Measurements from ENCODE around the gene MPZL3. TPM values are rescaled to one million over a fixed set of nuclear protein-coding genes. Genes with fewer than 3 reads are reported as not detected.

Gene MPZL3
- polyA plus RNA-seq, 2 of the 4 experiments (the other 2 are of a cell fraction), result 0.34 to 1.0 TPM

- ATAC-seq (no peak), DNase-seq (ENCODE audit: low read depth in 1 of 2, low spot score in 1 of 2) (no peak), FAIRE-seq (no peak)
- 22% methylated on average over 7 of the region's 7 CpGs for WGBS (ENCODE audit: missing lambda C conversion rate)
- Histone ChIP-seq H3K27ac (no peak overlapping the region), H3K9me3 (no peaks in the 10 kb centered on the region), H3K4me3 (no peak overlapping the region), H3K4me2 (no peak overlapping the region), H3K4me1 (no peaks in the 10 kb centered on the region)
- ChIA-PET POLR2A (no interaction called here), CTCF (interaction anchor here (1.2 to 2.3 kb wide), 2 partner anchors 17 kb away, joined by 3 to 10 read pairs; no protein-coding TSS in a partner anchor)
- TF ChIP-seq PHF8 (IDR thresholded peaks at IDR 0.05; ENCODE audit: borderline replicate concordance, low read depth), result no peak
Measured at GRCh38 chr11:118215765-118216164, 36.4 kb downstream of the MPZL3 start.

GRCh38 chr11:118215262-118215661 lies 36.9 kb downstream of the MPZL3 start:
- ATAC-seq (no peak), DNase-seq (ENCODE audit: low read depth in 1 of 2, low spot score in 1 of 2) (no peak), FAIRE-seq (no peak)
- POLR2A ChIA-PET, result no interaction called here
- H3K4me1 ChIP-seq, result no peaks in the 10 kb centered on the region
- WGBS (ENCODE audit: missing lambda C conversion rate), result 70% methylated on average over 3 of the region's 3 CpGs
- no peak overlapping the region for H3K4me3 ChIP-seq
- H3K4me2 ChIP-seq, result no peak overlapping the region
- TF ChIP-seq CBX8 (IDR thresholded peaks at IDR 0.05) (no peak), RAD21 (conservative IDR thresholded peaks at IDR 0.05 in 1 of 2, IDR thresholded peaks at IDR 0.05 in 1 of 2) (no peak), TFCP2L1 (CRISPR knock-in tag; IDR thresholded peaks at IDR 0.05) (no peak), ZC3H11A (IDR thresholded peaks at IDR 0.05) (no peak), JUNB (IDR thresholded peaks at IDR 0.05) (no peak), EHMT2 (IDR thresholded peaks at IDR 0.05; ENCODE audit: low read depth) (no peak), ATOH8 (CRISPR knock-in tag; IDR thresholded peaks at IDR 0.05; ENCODE audit: low read depth) (no peak), EP300 (IDR thresholded peaks at IDR 0.05) (no peak), POLR2AphosphoS2 (conservative IDR thresholded peaks at IDR 0.05; ENCODE audit: low read length) (no peak)
- CTCF ChIA-PET, result interaction anchor here (1.7 to 2.3 kb wide), 2 partner anchors 13 to 16 kb away, joined by 4 to 10 read pairs; no protein-coding TSS in a partner anchor
- H3K27ac ChIP-seq, result no peak overlapping the region
- no peaks in the 10 kb centered on the region for H3K9me3 ChIP-seq

- 32% methylated on average over 6 of the region's 6 CpGs for WGBS (ENCODE audit: missing lambda C conversion rate)
- ATAC-seq, result no peak
- FAIRE-seq, result no peak
- H3K4me2 ChIP-seq, result no peak overlapping the region
- no peak for DNase-seq (ENCODE audit: low read depth in 1 of 2, low spot score in 1 of 2)
- H3K4me1 ChIP-seq, result no peaks in the 10 kb centered on the region
- TF ChIP-seq BCL3 (IDR thresholded peaks at IDR 0.05) (no peak), FOXS1 (CRISPR knock-in tag; IDR thresholded peaks at IDR 0.05) (no peak), ZFP36 (IDR thresholded peaks at IDR 0.05; ENCODE audit: borderline replicate concordance, partially characterized antibody) (no peak), KDM1A (IDR thresholded peaks at IDR 0.05; ENCODE audit: low read depth) (no peak), EP300 (IDR thresholded peaks at IDR 0.05) (no peak)
- no peak overlapping the region for H3K27ac ChIP-seq
- H3K9me3 ChIP-seq, result no peaks in the 10 kb centered on the region
- ChIA-PET CTCF (interaction anchor here (1.7 to 2.3 kb wide), 3 partner anchors 12 to 15 kb away, joined by 4 to 10 read pairs (median 6); no protein-coding TSS in a partner anchor), POLR2A (no interaction called here)
- H3K4me3 ChIP-seq, result no peak overlapping the region
Measured at GRCh38 chr11:118214210-118214914, 37.8 kb downstream of the MPZL3 start.

GRCh38 chr11:118213781-118214180 lies 38.4 kb downstream of the MPZL3 start:
- 45% methylated on average over 2 of the region's 2 CpGs for WGBS (ENCODE audit: missing lambda C conversion rate)
- POLR2A ChIA-PET, result no interaction called here
- DNase-seq (ENCODE audit: low read depth in 1 of 2, low spot score in 1 of 2) (no peak), FAIRE-seq (no peak), ATAC-seq (no peak)
- H3K9me3 ChIP-seq, result no peaks in the 10 kb centered on the region
- no peaks in the 10 kb centered on the region for H3K4me1 ChIP-seq
- no peak overlapping the region for H3K4me3 ChIP-seq
- CTCF ChIA-PET, result interaction anchor here (1.7 to 2.3 kb wide), 3 partner anchors 12 to 15 kb away, joined by 4 to 10 read pairs (median 6); no protein-coding TSS in a partner anchor
- no peak for TF ChIP-seq HOXB13 (CRISPR knock-in tag; IDR thresholded peaks at IDR 0.05; ENCODE audit: low read depth)
- TF ChIP-seq MAFK (IDR thresholded peaks at IDR 0.05; ENCODE audit: partially characterized antibody), result peak; percentile 63
- TF ChIP-seq KDM1A (IDR thresholded peaks at IDR 0.05; ENCODE audit: low read depth), result no peak
- no peak overlapping the region for H3K27ac ChIP-seq
- no peak overlapping the region for H3K4me2 ChIP-seq

All from A549 (cell line).